ENCODE measurements around the gene ATG101.

DNA sequence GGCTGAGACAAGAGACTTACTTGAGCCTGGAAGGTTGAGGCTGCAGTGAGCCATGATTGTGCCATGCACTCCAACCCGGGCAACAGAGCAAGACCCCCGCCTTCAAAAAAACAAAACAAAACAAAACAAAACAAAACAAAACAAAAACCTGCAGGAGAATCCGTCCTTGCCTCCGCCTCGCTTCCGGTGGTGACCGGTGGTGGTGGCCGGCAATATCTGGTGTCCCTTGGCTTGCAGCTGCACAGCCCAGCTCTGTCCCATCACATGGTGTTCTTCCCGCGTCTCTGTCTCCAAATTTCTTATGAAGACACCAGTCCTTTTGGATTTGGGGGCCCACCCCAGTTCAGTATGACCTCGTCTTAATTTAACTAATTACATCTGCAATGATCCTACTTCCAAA lies 19.7 kb downstream of the ATG101 start:
- TF ChIP-seq, protein P1, sequence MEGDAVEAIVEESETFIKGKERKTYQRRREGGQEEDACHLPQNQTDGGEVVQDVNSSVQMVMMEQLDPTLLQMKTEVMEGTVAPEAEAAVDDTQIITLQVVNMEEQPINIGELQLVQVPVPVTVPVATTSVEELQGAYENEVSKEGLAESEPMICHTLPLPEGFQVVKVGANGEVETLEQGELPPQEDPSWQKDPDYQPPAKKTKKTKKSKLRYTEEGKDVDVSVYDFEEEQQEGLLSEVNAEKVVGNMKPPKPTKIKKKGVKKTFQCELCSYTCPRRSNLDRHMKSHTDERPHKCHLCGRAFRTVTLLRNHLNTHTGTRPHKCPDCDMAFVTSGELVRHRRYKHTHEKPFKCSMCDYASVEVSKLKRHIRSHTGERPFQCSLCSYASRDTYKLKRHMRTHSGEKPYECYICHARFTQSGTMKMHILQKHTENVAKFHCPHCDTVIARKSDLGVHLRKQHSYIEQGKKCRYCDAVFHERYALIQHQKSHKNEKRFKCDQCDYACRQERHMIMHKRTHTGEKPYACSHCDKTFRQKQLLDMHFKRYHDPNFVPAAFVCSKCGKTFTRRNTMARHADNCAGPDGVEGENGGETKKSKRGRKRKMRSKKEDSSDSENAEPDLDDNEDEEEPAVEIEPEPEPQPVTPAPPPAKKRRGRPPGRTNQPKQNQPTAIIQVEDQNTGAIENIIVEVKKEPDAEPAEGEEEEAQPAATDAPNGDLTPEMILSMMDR (IDR thresholded peaks at IDR 0.05; ENCODE audit: low read length), result no peak
- TF ChIP-seq EZH2 (IDR thresholded peaks at IDR 0.05; ENCODE audit: borderline replicate concordance, low read length), result no peak

Data from OCI-LY1 (cell line).